AG09309 (cell line): ENCODE data around the gene CYP27B1.
"Not testable (repeated sequence)": the region's sequence is repeated elsewhere in the genome, so short reads cannot be mapped to it uniquely, and the experiment has no call there.

Experiments
- DNase-seq: peaks from one replicate; pipeline ENCODE4 v3.0.0-alpha.2; 2010; ENCODE audit warnings: low read depth
- H3K4me3 ChIP-seq: 2 replicates; pipeline ENCODE4 v1.5.1; 2011; ENCODE audit warnings: mild to moderate bottlenecking, low read depth, low read length, moderate library complexity; ENCODE audit not compliant: control insufficient read depth
- TF ChIP-seq, protein P1 (sequence below): IDR thresholded peaks from 2 replicates; pipeline ENCODE4 v1.5.1; 2011; ENCODE audit warnings: mild to moderate bottlenecking, low read depth, low read length, inconsistent platforms; ENCODE audit not compliant: insufficient read depth, control insufficient read depth; ENCODE audit errors: missing control alignments

CYP27B1 gene

DNA sequence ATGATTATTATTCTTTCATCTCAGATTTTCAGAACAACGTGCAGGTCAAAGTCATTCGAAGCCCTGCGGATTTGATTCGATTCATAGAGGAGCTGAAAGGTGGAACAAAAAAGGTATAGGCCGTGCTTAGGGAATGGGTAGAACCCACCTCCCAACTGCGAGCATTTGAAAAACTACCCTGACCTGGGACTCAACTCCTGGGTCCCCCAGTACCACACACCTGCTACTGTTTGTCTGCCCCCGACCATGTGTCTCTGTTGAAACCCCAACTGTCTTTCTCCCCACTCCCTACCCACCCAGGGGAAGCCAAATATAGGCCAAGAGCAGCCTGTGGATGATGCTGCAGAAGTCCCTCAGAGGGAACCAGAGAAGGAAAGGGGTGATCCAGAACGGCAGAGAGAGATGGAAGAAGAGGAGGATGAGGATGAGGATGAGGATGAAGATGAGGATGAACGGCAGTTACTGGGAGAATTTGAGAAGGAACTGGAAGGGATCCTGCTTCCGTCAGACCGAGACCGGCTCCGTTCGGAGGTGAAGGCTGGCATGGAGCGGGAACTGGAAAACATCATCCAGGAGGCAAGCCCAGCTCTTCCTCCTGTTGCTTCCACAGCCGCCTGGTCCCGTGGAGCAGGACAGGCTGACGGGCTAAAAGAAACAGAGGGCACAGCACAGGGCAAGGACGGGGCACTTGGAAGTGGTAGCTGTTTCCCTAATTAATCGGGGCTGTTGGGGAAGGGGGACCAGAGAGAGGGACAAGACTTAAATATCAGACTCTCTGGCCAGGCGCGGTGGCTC lies 48.8 kb downstream of the CYP27B1 start:
- H3K4me3 ChIP-seq, result no peak overlapping the region
- TF ChIP-seq, protein P1, sequence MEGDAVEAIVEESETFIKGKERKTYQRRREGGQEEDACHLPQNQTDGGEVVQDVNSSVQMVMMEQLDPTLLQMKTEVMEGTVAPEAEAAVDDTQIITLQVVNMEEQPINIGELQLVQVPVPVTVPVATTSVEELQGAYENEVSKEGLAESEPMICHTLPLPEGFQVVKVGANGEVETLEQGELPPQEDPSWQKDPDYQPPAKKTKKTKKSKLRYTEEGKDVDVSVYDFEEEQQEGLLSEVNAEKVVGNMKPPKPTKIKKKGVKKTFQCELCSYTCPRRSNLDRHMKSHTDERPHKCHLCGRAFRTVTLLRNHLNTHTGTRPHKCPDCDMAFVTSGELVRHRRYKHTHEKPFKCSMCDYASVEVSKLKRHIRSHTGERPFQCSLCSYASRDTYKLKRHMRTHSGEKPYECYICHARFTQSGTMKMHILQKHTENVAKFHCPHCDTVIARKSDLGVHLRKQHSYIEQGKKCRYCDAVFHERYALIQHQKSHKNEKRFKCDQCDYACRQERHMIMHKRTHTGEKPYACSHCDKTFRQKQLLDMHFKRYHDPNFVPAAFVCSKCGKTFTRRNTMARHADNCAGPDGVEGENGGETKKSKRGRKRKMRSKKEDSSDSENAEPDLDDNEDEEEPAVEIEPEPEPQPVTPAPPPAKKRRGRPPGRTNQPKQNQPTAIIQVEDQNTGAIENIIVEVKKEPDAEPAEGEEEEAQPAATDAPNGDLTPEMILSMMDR, result no peak
- DNase-seq, result no peak

DNA sequence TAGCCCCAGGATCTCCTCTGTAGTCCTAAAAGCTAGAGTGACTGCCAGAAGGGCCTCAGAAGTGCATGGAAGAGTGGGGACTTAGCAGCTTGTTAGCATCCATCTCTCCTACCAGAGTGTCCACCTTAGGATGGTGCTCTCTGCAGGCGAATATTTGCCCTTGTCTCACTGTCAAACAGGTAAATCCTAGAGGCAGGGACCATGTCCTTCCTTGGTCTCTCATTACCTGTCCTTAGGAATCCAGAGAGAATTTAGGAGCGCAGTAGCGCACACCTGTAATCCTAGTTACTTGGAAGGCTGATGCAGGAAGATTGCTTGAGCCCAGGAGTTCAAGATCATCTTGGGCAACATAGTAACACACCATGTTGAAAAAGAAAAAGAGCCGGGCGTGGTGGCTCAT lies 49.7 kb downstream of the CYP27B1 start:
- no peak overlapping the region for H3K4me3 ChIP-seq
- DNase-seq, result no peak
- TF ChIP-seq, protein P1, result no peak

DNA sequence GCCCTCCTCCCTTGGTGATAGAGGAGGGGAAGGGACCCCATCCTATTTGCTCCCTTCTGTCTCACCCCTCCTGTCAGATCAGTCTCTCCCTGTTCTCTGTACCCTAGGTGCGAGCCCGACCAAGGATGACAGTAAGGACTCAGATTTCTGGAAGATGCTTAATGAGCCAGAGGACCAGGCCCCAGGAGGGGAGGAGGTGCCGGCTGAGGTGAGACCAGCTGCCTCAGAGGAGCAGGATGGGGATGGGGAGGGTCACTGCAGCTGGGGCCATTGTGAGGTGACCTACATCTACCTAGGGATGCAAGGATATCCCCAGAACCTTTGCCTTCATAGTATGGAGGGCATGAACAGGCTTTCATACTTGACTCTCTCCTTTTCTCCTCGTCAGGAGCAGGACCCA lies 50.6 kb downstream of the CYP27B1 start:
- H3K4me3 ChIP-seq, result no peak overlapping the region
- no peak for DNase-seq
- TF ChIP-seq, protein P1, result no peak

DNA sequence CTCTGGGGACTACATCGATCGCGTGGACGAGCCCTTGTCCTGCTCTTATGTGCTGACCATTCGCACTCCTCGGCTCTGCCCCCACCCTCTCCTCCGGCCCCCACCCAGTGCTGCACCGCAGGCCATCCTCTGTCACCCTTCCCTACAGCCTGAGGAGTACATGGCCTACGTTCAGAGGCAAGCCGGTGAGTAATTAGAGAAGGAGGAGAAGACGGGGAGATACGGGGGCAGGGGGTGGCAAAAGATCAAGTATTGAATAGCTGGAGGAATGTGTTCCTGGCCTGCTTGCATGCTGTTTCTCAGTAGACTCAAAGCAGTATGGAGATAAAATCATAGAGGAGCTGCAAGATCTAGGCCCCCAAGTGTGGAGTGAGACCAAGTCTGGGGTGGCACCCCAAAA lies 51.1 kb downstream of the CYP27B1 start:
- H3K4me3 ChIP-seq, result no peak overlapping the region

DNA sequence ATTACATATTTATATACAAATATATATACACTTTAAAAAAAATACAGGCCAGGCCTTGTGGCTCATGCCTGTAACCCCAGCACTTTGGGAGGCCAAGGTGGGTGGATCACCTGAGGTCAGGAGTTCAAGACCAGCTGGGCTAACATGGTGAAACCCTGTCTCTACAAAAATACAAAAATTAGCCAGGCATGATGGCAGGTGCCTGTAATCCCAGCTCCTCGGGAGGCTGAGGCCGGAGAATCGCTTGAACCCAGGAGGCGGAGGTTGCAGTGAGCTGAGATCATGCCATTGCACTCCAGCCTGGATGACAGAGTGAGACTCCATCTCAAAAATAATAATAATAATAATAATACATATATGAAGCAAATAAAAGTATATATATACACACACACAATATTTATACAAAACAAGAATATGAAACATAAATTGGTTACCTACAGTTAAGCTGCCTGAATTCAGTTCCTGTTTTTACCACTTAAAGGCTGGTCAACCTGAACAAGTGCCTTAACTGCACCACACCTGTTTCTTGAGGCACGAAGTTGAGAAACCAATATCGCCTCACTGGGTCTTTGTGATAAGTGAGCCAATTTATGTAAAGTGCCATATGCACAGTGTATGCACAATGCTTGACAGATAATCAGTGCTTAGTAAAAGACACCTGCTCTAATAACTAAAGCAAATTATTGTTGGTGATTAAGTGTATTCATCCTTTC lies 51.7 kb downstream of the CYP27B1 start:
- not testable (repeated sequence) for H3K4me3 ChIP-seq, DNase-seq

More for the DNA sequence above, 51.1 kb downstream of the CYP27B1 start:
- TF ChIP-seq, protein P1, result no peak
- no peak for DNase-seq

DNA sequence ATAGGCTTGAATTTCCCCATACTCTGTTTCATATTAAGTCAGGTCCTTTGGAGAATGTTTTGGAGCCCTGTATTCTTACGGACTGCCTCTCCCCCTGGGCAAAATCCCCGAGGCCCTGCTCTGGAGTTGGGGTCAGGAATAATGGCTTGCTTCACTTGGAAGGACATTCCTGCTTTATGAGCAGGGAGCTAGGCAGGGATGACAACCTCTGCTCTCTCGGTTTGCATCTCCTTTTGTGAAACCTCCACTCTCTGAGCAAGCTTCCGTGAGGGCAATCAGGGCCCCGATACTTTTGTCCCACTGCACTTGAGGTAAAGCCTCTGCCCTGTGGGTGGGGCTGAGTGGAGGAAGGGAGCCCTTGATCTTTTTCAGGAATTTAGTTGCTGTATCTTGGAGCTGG lies 53.7 kb downstream of the CYP27B1 start:
- H3K4me3 ChIP-seq, result no peak overlapping the region
- TF ChIP-seq, protein P1, result no peak

DNA sequence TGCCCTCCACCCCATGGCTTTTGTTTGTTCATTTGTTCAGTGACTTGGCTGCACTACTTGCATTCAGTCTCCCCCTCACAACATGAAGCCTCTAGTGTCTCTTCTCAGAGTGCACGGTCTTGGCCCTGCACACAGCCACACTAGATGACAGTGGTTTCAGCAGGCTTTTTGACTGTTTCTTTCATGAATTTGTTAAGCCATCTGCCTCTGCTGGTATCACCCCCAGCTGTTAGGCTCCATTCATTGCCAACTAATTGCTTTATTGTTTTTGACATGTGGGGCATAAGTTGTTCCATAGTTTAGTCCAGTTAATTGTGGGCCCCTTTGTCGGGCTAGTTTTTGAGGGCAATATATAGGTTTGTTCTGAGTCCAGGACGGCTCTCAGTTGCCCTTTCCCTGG lies 54.2 kb downstream of the CYP27B1 start:
- no peak overlapping the region for H3K4me3 ChIP-seq
- TF ChIP-seq, protein P1, result no peak
- DNase-seq, result no peak

More for the DNA sequence above, 53.7 kb downstream of the CYP27B1 start:
- DNase-seq, result no peak
